ENCODE data around the gene ZFYVE26.

- TF ChIP-seq CTCF (IDR thresholded peaks at IDR 0.05) (no peak), EZH2 (IDR thresholded peaks at IDR 0.05; ENCODE audit: borderline replicate concordance, insufficient read depth, low read depth, low read length, poor library complexity, severe bottlenecking) (no peak)
Observed at GRCh38 chr14:67705211-67705610, 111.2 kb downstream of the ZFYVE26 start.

All from B cell (primary cell).